VCaP (cell line): ENCODE data around the gene TNNI2.
"Not testable (repeated sequence)": the region's sequence is repeated elsewhere in the genome, so short reads cannot be mapped to it uniquely, and the experiment has no call there.

Experiments used
- H3K27ac ChIP-seq: fragments of 450-650 bp; 2 replicates; pipeline ENCODE4 v1.5.1; 2017
- TF ChIP-seq, protein P1 (sequence below): fragments of 450-650 bp; conservative IDR thresholded peaks from 2 replicates; pipeline ENCODE4 v1.5.1; 2017; ENCODE audit warnings: mild to moderate bottlenecking, moderate library complexity

TNNI2 gene

DNA sequence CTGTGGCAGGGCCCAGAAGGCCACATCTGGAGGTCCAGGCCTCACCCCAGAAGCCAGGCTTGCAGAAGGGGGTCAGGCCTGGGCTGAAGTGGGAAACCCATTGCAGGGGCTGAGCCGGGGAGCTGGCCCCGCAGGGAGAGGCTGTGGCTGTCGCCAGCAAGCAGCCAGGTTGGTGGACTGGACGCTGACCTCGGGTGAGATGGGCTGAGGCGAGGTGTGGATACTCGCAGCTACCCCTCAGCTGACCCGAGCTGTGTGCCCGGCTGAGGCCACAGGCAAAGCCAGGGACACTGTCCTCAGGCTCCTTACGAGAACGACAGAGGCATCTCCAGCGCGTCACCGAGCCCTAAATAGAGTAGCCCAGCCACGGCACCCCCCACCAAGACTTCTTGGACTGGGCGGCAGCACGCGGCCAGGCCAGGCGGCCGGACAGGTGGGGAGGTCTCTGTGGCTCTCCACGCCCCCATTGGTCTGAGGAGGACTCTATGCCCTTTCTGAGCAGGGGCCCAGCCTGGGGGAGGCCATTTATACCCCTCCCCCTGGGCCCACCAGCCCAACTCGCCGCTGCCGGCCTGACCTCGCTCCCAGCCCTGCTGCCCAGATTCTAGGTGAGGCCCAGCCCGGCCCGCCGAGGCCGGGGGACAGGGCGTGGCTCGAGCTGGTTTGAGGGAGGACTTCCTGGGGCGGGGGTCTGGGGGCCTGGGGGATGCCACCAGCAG, at the start of gene TNNI2:
TNNI2 (plus strand) TSS at position 556 of the 719 bp plus-strand sequence. CDS start 716 bp downstream, outside the sequence.
- TF ChIP-seq, protein P1, sequence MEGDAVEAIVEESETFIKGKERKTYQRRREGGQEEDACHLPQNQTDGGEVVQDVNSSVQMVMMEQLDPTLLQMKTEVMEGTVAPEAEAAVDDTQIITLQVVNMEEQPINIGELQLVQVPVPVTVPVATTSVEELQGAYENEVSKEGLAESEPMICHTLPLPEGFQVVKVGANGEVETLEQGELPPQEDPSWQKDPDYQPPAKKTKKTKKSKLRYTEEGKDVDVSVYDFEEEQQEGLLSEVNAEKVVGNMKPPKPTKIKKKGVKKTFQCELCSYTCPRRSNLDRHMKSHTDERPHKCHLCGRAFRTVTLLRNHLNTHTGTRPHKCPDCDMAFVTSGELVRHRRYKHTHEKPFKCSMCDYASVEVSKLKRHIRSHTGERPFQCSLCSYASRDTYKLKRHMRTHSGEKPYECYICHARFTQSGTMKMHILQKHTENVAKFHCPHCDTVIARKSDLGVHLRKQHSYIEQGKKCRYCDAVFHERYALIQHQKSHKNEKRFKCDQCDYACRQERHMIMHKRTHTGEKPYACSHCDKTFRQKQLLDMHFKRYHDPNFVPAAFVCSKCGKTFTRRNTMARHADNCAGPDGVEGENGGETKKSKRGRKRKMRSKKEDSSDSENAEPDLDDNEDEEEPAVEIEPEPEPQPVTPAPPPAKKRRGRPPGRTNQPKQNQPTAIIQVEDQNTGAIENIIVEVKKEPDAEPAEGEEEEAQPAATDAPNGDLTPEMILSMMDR = no peak
- H3K27ac ChIP-seq = no peak within 1 kb of the TSS

DNA sequence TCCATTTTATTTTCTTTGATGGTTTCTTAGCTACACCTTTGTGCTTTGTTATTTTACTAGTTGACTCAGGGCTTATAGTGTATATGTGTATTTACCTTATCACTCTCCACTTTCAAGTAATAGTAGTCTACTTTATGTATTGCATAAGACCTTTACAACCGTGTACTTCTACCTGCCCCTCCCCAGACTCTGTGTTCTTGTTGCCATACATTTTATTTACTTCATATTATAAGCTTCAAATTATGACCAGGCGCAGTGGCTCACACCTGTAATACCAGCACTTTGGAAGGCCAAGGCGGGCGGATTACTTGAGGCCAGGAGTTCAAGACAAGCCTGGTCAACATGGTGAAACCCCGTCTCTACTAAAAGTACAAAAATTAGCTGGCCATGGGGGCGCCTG, 46.9 kb upstream of the TNNI2 start:
- TF ChIP-seq, protein P1 = no peak
- no peak overlapping the region for H3K27ac ChIP-seq

GRCh38 chr11:1792461-1792860, 46.3 kb upstream of the TNNI2 start:
- TF ChIP-seq, protein P1 = no peak
- no peak overlapping the region for H3K27ac ChIP-seq

DNA sequence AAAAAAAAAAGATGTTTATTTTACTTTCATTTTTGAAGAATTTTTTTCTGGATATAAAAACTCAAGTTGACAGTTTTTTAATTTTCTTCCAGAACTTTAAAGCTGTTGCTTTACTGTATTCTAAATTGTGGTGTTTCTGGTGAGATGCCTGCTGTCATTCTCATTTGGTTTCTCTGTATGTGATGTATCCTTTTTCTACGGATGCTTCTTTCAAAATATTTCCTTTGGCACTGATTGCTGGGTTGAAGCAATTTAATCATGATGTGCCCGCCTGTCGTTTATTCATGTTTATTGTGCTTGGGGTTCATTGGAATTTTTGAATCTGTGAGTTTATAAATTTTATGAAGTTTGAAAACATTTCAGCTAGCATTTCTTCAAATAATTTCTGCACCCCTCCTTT, 45.7 kb upstream of the TNNI2 start:
- TF ChIP-seq, protein P1 = no peak
- no peak overlapping the region for H3K27ac ChIP-seq

- no peak overlapping the region for H3K27ac ChIP-seq
- TF ChIP-seq, protein P1 = no peak
These were observed 42.3 kb upstream of the TNNI2 start for GRCh38 chr11:1796413-1797011.

GRCh38 chr11:1797391-1798125, 41.2 kb upstream of the TNNI2 start:
- no peak overlapping the region for H3K27ac ChIP-seq
- TF ChIP-seq, protein P1 = no peak

DNA sequence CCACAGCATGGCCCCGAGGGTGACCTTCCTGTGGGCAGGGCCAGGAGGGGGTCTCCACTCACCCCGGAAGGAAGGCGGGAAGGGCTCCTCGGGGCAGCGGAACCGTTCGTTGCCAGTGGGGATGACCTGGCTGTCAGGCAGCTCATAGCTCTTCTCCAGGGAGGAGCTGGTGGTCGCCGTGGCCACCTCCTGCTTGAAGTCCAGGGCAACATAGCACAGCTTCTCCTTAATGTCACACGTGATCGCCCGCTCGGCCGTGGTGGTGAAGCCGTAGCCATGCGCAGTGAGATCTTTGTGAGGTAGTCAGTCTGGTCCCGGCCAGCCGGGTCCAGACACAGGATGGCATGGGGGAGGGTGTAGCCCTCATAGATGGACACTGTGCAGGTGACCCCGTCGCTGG, 35.5 kb upstream of the TNNI2 start:
- TF ChIP-seq, protein P1 = no peak
- H3K27ac ChIP-seq = no peak overlapping the region

- not testable (repeated sequence) for H3K27ac ChIP-seq
These were observed 34.8 kb upstream of the TNNI2 start for GRCh38 chr11:1803835-1804519.
